ENCODE data around the gene NENF. TPM values are rescaled to one million over a fixed set of nuclear protein-coding genes. Genes with fewer than 3 reads are reported as not detected.

The NENF gene
- polyA plus RNA-seq, 1 donor from 2014 or later: 7.9 TPM

DNA sequence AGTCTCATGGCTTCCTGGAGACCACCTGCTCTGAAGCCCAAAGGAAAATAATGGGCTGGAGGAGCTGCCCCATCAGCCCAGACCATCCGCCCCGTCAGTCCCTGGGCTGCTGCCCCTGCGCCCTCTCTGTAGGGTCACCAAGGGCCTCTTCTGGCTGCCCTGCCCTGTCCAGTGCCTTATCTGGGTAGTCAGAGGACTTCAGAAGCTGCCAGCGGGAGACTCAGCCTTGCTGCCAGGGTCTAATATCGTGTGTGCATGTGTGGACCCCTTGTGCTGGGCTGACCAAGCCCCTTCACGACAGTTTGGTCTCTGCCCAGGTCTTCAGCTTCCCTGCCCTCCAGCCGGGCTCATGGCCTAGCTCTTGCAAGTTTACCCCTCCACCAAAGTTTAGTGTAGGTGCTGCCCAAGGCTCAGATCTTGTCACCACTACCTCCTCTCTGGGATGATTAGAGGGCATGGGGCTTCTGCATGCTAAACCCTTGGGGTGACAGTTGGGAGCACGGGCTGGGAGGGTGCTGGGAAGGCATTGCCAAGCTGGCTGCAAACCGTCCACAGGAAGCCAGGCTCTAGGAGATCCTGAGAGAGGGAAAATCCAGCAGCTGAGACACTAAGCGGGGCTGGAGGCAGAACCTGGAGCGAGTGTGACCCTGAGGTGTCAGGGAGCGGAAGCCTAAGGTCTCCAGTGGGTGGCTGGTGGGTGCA is 20.6 kb downstream of the NENF start:
- no peaks in the 10 kb centered on the region for H3K36me3 ChIP-seq (ENCODE audit: insufficient read depth, low read length)
- no peaks in the 10 kb centered on the region for H3K9me2 ChIP-seq (ENCODE audit: insufficient read depth, low read length)
- no peak overlapping the region for H2AFZ ChIP-seq (ENCODE audit: low read depth, low read length)
- no peaks in the 10 kb centered on the region for H3K9me3 ChIP-seq (ENCODE audit: low read length)
- H3K4me3 ChIP-seq (ENCODE audit: low read length): no peak overlapping the region
- H3K27me3 ChIP-seq (ENCODE audit: insufficient read depth, low read depth, low read length): no peaks in the 10 kb centered on the region
- no peak overlapping the region for H3K27ac ChIP-seq (ENCODE audit: low read length)
- no peak overlapping the region for H3K9ac ChIP-seq (ENCODE audit: low read length)
- no peaks in the 10 kb centered on the region for H3F3A ChIP-seq (ENCODE audit: insufficient read depth, low read length, poor library complexity, severe bottlenecking)
- TF ChIP-seq, protein P1, sequence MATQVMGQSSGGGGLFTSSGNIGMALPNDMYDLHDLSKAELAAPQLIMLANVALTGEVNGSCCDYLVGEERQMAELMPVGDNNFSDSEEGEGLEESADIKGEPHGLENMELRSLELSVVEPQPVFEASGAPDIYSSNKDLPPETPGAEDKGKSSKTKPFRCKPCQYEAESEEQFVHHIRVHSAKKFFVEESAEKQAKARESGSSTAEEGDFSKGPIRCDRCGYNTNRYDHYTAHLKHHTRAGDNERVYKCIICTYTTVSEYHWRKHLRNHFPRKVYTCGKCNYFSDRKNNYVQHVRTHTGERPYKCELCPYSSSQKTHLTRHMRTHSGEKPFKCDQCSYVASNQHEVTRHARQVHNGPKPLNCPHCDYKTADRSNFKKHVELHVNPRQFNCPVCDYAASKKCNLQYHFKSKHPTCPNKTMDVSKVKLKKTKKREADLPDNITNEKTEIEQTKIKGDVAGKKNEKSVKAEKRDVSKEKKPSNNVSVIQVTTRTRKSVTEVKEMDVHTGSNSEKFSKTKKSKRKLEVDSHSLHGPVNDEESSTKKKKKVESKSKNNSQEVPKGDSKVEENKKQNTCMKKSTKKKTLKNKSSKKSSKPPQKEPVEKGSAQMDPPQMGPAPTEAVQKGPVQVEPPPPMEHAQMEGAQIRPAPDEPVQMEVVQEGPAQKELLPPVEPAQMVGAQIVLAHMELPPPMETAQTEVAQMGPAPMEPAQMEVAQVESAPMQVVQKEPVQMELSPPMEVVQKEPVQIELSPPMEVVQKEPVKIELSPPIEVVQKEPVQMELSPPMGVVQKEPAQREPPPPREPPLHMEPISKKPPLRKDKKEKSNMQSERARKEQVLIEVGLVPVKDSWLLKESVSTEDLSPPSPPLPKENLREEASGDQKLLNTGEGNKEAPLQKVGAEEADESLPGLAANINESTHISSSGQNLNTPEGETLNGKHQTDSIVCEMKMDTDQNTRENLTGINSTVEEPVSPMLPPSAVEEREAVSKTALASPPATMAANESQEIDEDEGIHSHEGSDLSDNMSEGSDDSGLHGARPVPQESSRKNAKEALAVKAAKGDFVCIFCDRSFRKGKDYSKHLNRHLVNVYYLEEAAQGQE (IDR thresholded peaks at IDR 0.05; ENCODE audit: borderline replicate concordance): no peak
- TF ChIP-seq EP300 (conservative IDR thresholded peaks at IDR 0.05; ENCODE audit: poor library complexity, severe bottlenecking): no peak
- TF ChIP-seq MXI1 (conservative IDR thresholded peaks at IDR 0.05; ENCODE audit: poor library complexity, severe bottlenecking): no peak
- TF ChIP-seq, protein P2, sequence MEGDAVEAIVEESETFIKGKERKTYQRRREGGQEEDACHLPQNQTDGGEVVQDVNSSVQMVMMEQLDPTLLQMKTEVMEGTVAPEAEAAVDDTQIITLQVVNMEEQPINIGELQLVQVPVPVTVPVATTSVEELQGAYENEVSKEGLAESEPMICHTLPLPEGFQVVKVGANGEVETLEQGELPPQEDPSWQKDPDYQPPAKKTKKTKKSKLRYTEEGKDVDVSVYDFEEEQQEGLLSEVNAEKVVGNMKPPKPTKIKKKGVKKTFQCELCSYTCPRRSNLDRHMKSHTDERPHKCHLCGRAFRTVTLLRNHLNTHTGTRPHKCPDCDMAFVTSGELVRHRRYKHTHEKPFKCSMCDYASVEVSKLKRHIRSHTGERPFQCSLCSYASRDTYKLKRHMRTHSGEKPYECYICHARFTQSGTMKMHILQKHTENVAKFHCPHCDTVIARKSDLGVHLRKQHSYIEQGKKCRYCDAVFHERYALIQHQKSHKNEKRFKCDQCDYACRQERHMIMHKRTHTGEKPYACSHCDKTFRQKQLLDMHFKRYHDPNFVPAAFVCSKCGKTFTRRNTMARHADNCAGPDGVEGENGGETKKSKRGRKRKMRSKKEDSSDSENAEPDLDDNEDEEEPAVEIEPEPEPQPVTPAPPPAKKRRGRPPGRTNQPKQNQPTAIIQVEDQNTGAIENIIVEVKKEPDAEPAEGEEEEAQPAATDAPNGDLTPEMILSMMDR (IDR thresholded peaks at IDR 0.05; ENCODE audit: poor library complexity, severe bottlenecking): no peak
- TF ChIP-seq POLR2AphosphoS5 (IDR thresholded peaks at IDR 0.05): no peak
- no peak for TF ChIP-seq RAD21 (conservative IDR thresholded peaks at IDR 0.05)
- TF ChIP-seq TAF1 (IDR thresholded peaks at IDR 0.05; ENCODE audit: low read depth): no peak
- TF ChIP-seq EZH2 (IDR thresholded peaks at IDR 0.05; ENCODE audit: borderline replicate concordance, insufficient read depth, low read length, poor library complexity, severe bottlenecking): no peak
- no peak for TF ChIP-seq SMC3 (conservative IDR thresholded peaks at IDR 0.05; ENCODE audit: poor library complexity)
- no peak overlapping the region for H3K4me2 ChIP-seq (ENCODE audit: low read length)
- H3K79me2 ChIP-seq (replicated peaks; ENCODE audit: insufficient read depth, low read length): no peaks in the 10 kb centered on the region
- H4K20me1 ChIP-seq (ENCODE audit: insufficient read depth): no peaks in the 10 kb centered on the region

DNA sequence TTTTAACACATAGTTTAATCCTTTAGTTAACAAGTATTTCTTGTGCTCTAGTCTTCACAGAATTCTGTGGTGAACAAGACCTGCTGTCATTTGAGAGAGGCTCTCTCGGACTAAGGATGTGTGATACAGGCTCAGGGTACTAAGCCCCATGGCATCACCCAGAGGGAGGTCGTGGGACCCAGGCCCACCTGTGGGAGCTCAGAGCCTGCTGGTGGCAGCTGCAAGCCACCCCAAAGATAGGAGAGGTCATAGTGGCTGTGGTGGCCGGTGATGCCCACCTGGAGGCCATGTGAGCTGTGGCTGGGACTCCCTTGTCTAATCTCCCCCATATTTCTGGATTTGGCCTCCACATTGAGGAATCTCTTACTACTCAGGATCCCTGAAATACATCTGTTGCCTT is 22.0 kb downstream of the NENF start:
- H2AFZ ChIP-seq (ENCODE audit: low read depth, low read length): no peak overlapping the region
- no peaks in the 10 kb centered on the region for H3K79me2 ChIP-seq (replicated peaks; ENCODE audit: insufficient read depth, low read length)
- no peak overlapping the region for H3K9ac ChIP-seq (ENCODE audit: low read length)
- no peaks in the 10 kb centered on the region for H4K20me1 ChIP-seq (ENCODE audit: insufficient read depth)
- no peak overlapping the region for H3K4me3 ChIP-seq (ENCODE audit: low read length)
- no peak overlapping the region for H3K27ac ChIP-seq (ENCODE audit: low read length)
- no peaks in the 10 kb centered on the region for H3K9me3 ChIP-seq (ENCODE audit: low read length)
- H3K27me3 ChIP-seq (ENCODE audit: insufficient read depth, low read depth, low read length): no peaks in the 10 kb centered on the region
- TF ChIP-seq POLR2AphosphoS5 (IDR thresholded peaks at IDR 0.05): no peak
- no peak for TF ChIP-seq EP300 (conservative IDR thresholded peaks at IDR 0.05; ENCODE audit: poor library complexity, severe bottlenecking)
- no peak for TF ChIP-seq RAD21 (conservative IDR thresholded peaks at IDR 0.05)
- TF ChIP-seq MXI1 (conservative IDR thresholded peaks at IDR 0.05; ENCODE audit: poor library complexity, severe bottlenecking): no peak
- TF ChIP-seq, protein P2 (IDR thresholded peaks at IDR 0.05; ENCODE audit: poor library complexity, severe bottlenecking): no peak
- TF ChIP-seq EZH2 (IDR thresholded peaks at IDR 0.05; ENCODE audit: borderline replicate concordance, insufficient read depth, low read length, poor library complexity, severe bottlenecking): no peak
- TF ChIP-seq, protein P1 (IDR thresholded peaks at IDR 0.05; ENCODE audit: borderline replicate concordance): no peak
- no peak for TF ChIP-seq TAF1 (IDR thresholded peaks at IDR 0.05; ENCODE audit: low read depth)
- no peak for TF ChIP-seq SMC3 (conservative IDR thresholded peaks at IDR 0.05; ENCODE audit: poor library complexity)
- no peaks in the 10 kb centered on the region for H3K9me2 ChIP-seq (ENCODE audit: insufficient read depth, low read length)
- H3K36me3 ChIP-seq (ENCODE audit: insufficient read depth, low read length): no peaks in the 10 kb centered on the region
- no peak overlapping the region for H3K4me2 ChIP-seq (ENCODE audit: low read length)
- no peaks in the 10 kb centered on the region for H3F3A ChIP-seq (ENCODE audit: insufficient read depth, low read length, poor library complexity, severe bottlenecking)

Measured in neural cell (in vitro differentiated cells).